MM.1S (cell line): ENCODE data around the gene PRKAR1B.

ENCODE experiments used
- DNase-seq: peaks from one replicate; pipeline ENCODE4 v3.0.0-alpha.2; 2015
- H2AFZ ChIP-seq: fragments of 300-600 bp; sonication (generic); 2 replicates; pipeline ENCODE4 v1.6.0; 2016; ENCODE audit warnings: antibody characterized with exemption, low read length
- H3F3A ChIP-seq: fragments of 300-600 bp; sonication (generic); 2 replicates; pipeline ENCODE4 v1.6.1; 2016; ENCODE audit warnings: mild to moderate bottlenecking, antibody characterized with exemption, low read length, moderate library complexity, mixed read lengths; ENCODE audit not compliant: insufficient read depth
- H3K27ac ChIP-seq: fragments of 300-600 bp; sonication (generic); 2 replicates; pipeline ENCODE4 v1.5.1; 2016; ENCODE audit warnings: mild to moderate bottlenecking, low read length
- H3K27me3 ChIP-seq: fragments of 300-600 bp; sonication (generic); replicated peaks from 2 replicates; pipeline ENCODE4 v1.6.0; 2016; ENCODE audit warnings: low read length; ENCODE audit not compliant: insufficient read depth
- H3K36me3 ChIP-seq: fragments of 300-600 bp; sonication (generic); replicated peaks from 2 replicates; pipeline ENCODE4 v1.6.1; 2016; ENCODE audit warnings: mild to moderate bottlenecking, low read length, mixed read lengths; ENCODE audit not compliant: insufficient read depth
- H3K4me1 ChIP-seq: fragments of 300-600 bp; sonication (generic); 2 replicates; pipeline ENCODE4 v1.6.1; 2016; ENCODE audit warnings: low read length, mixed read lengths
- H3K4me2 ChIP-seq: fragments of 300-600 bp; sonication (generic); 2 replicates; pipeline ENCODE4 v1.6.0; 2016; ENCODE audit warnings: low read depth, low read length
- H3K4me3 ChIP-seq: fragments of 300-600 bp; sonication (generic); 2 replicates; pipeline ENCODE4 v1.5.1; 2016; ENCODE audit warnings: low read length, mixed read lengths
- H3K79me2 ChIP-seq: fragments of 300-600 bp; sonication (generic); 2 replicates; pipeline ENCODE4 v1.6.1; 2016; ENCODE audit warnings: mixed run types, low read length, mixed read lengths
- H3K9ac ChIP-seq: fragments of 300-600 bp; sonication (generic); 2 replicates; pipeline ENCODE4 v1.6.1; 2016; ENCODE audit warnings: low read length, mixed read lengths
- H3K9me2 ChIP-seq: fragments of 300-600 bp; sonication (generic); replicated peaks from 2 replicates; pipeline ENCODE4 v1.6.1; 2016; ENCODE audit warnings: mild to moderate bottlenecking, low read length, mixed read lengths; ENCODE audit not compliant: insufficient read depth
- H3K9me3 ChIP-seq: fragments of 300-600 bp; sonication (generic); replicated peaks from 2 replicates; pipeline ENCODE4 v1.6.1; 2016; ENCODE audit warnings: mild to moderate bottlenecking, low read length, mixed read lengths; ENCODE audit not compliant: insufficient read depth
- H4K20me1 ChIP-seq: fragments of 300-600 bp; sonication (generic); 2 replicates; pipeline ENCODE4 v1.6.1; 2016; ENCODE audit warnings: mild to moderate bottlenecking, low read length, moderate library complexity, mixed read lengths; ENCODE audit not compliant: insufficient read depth
- CTCF ChIP-seq: fragments of 300-600 bp; sonication (generic); IDR thresholded peaks from 2 replicates; pipeline ENCODE4 v1.5.1; 2016; ENCODE audit warnings: antibody characterized with exemption, low read length, mixed read lengths
- EZH2 ChIP-seq: fragments of 300-600 bp; sonication (generic); optimal IDR thresholded peaks from 2 replicates; pipeline ENCODE3; 2017; ENCODE audit warnings: low read depth, mild to moderate bottlenecking, antibody characterized with exemption, low read length, mixed read lengths
- EZH2phosphoT487 ChIP-seq: fragments of 300-600 bp; sonication (generic); IDR thresholded peaks from 2 replicates; pipeline ENCODE4 v1.6.1; 2018; ENCODE audit warnings: antibody characterized with exemption, low read length

PRKAR1B gene

GRCh38 chr7:646487-646886 is 80.6 kb downstream of the PRKAR1B start:
- H3K9ac ChIP-seq = no peak overlapping the region
- H3K36me3 ChIP-seq = no peaks in the 10 kb centered on the region; the same call in 1 of the 2 replicates
- H3K27ac ChIP-seq = no peak overlapping the region
- no peaks in the 10 kb centered on the region for H3K79me2 ChIP-seq
- no peak overlapping the region for H3K4me3 ChIP-seq
- no peaks in the 10 kb centered on the region for H3F3A ChIP-seq
- H3K27me3 ChIP-seq = no peaks in the 10 kb centered on the region
- TF ChIP-seq EZH2 (no peak), CTCF (no peak), EZH2phosphoT487 (no peak)
- H3K9me3 ChIP-seq = no peaks in the 10 kb centered on the region
- no peak for DNase-seq
- no peaks in the 10 kb centered on the region for H3K9me2 ChIP-seq
- H2AFZ ChIP-seq = no peak overlapping the region
- H4K20me1 ChIP-seq = no peaks in the 10 kb centered on the region
- no peak overlapping the region for H3K4me2 ChIP-seq
- no peaks in the 10 kb centered on the region for H3K4me1 ChIP-seq

- Histone ChIP-seq H3K4me2 (no peak overlapping the region), H3K4me3 (no peak overlapping the region), H3K27me3 (no peaks in the 10 kb centered on the region), H4K20me1 (no peaks in the 10 kb centered on the region), H3F3A (no peaks in the 10 kb centered on the region), H3K4me1 (no peaks in the 10 kb centered on the region), H3K9me2 (no peaks in the 10 kb centered on the region), H3K27ac (no peak overlapping the region), H3K9ac (no peak overlapping the region), H3K79me2 (no peaks in the 10 kb centered on the region), H2AFZ (no peak overlapping the region), H3K9me3 (no peaks in the 10 kb centered on the region), H3K36me3 (no peaks in the 10 kb centered on the region; the same call in 1 of the 2 replicates)
- TF ChIP-seq EZH2 = no peak
- no peak for TF ChIP-seq CTCF
- TF ChIP-seq EZH2phosphoT487 = no peak
- no peak for DNase-seq
Measured at GRCh38 chr7:645606-646005, 81.5 kb downstream of the PRKAR1B start.

GRCh38 chr7:644381-645305 is 82.4 kb downstream of the PRKAR1B start:
- TF ChIP-seq CTCF (no peak), EZH2 (no peak), EZH2phosphoT487 (no peak)
- no peak overlapping the region for H3K9ac ChIP-seq
- no peak overlapping the region for H3K4me3 ChIP-seq
- no peaks in the 10 kb centered on the region for H3K4me1 ChIP-seq
- H2AFZ ChIP-seq = no peak overlapping the region
- H3K27ac ChIP-seq = no peak overlapping the region
- no peak overlapping the region for H3K4me2 ChIP-seq
- no peaks in the 10 kb centered on the region for H3F3A ChIP-seq
- no peaks in the 10 kb centered on the region for H3K79me2 ChIP-seq
- no peaks in the 10 kb centered on the region; the same call in 1 of the 2 replicates for H3K36me3 ChIP-seq
- no peaks in the 10 kb centered on the region for H3K9me2 ChIP-seq
- H3K9me3 ChIP-seq = no peaks in the 10 kb centered on the region
- DNase-seq = no peak
- no peaks in the 10 kb centered on the region for H4K20me1 ChIP-seq
- H3K27me3 ChIP-seq = no peaks in the 10 kb centered on the region
